H9 (cell line): ENCODE results near the gene PFKFB2. TPM values are rescaled to one million over a fixed set of nuclear protein-coding genes. Genes with fewer than 3 reads are reported as not detected.

ENCODE experiments used
- DNase-seq: peaks from one replicate; pipeline ENCODE4 v3.0.0-alpha.2; 2017
- H2AFZ ChIP-seq: one replicate; pipeline ENCODE4 v1.6.1; 2013; ENCODE audit warnings: mild to moderate bottlenecking, low read length, control low read depth, moderate library complexity
- H2AK5ac ChIP-seq: 2 replicates; pipeline ENCODE4 v1.6.1; 2013; ENCODE audit warnings: low read length, control low read depth, mixed read lengths; ENCODE audit not compliant: insufficient read length
- H2BK120ac ChIP-seq: one replicate; pipeline ENCODE4 v1.6.1; 2013; ENCODE audit warnings: low read depth, mild to moderate bottlenecking, low read length, control low read depth, inconsistent platforms; ENCODE audit not compliant: poor library complexity, severe bottlenecking
- H2BK12ac ChIP-seq: 2 replicates; pipeline ENCODE4 v1.6.1; 2013; ENCODE audit warnings: low read length, control low read depth, mixed read lengths, low read depth; ENCODE audit not compliant: insufficient read length
- H2BK15ac ChIP-seq: 2 replicates; pipeline ENCODE4 v1.6.1; 2013; ENCODE audit warnings: low read depth, low read length, control low read depth
- H2BK20ac ChIP-seq: one replicate; pipeline ENCODE4 v1.6.1; 2013; ENCODE audit warnings: low read depth, mild to moderate bottlenecking, low read length, control low read depth, inconsistent platforms; ENCODE audit not compliant: poor library complexity, severe bottlenecking
- H2BK5ac ChIP-seq: 2 replicates; pipeline ENCODE4 v1.6.1; 2013; ENCODE audit warnings: low read length, control low read depth, mixed read lengths; ENCODE audit not compliant: insufficient read length
- H3K14ac ChIP-seq: 2 replicates; pipeline ENCODE4 v1.6.1; 2013; ENCODE audit warnings: low read length, control low read depth; ENCODE audit not compliant: insufficient read depth
- H3K18ac ChIP-seq: 2 replicates; pipeline ENCODE4 v1.6.1; 2013; ENCODE audit warnings: low read depth, mild to moderate bottlenecking, mixed read lengths, low read length, control low read depth; ENCODE audit not compliant: insufficient read length
- H3K23ac ChIP-seq: 2 replicates; pipeline ENCODE4 v1.6.1; 2013; ENCODE audit warnings: low read length, control low read depth, mixed read lengths, low read depth; ENCODE audit not compliant: insufficient read length
- H3K23me2 ChIP-seq: 2 replicates; pipeline ENCODE4 v1.6.1; 2013; ENCODE audit warnings: low read depth, mild to moderate bottlenecking, mixed read lengths, low read length, control low read depth; ENCODE audit not compliant: insufficient read length, poor library complexity, severe bottlenecking
- H3K27ac ChIP-seq: 2 replicates; pipeline ENCODE4 v1.5.1; 2013; ENCODE audit warnings: low read length, control low read depth, mixed read lengths, low read depth; ENCODE audit not compliant: insufficient read length
- H3K27me3 ChIP-seq: 2 replicates; pipeline ENCODE4 v1.6.1; 2013; ENCODE audit warnings: low read length, control low read depth, inconsistent platforms; ENCODE audit not compliant: insufficient read depth
- H3K4ac ChIP-seq: 2 replicates; pipeline ENCODE4 v1.6.1; 2013; ENCODE audit warnings: low read depth, mild to moderate bottlenecking, control low read depth, inconsistent platforms, low read length, moderate library complexity
- H3K4me1 ChIP-seq: 2 replicates; pipeline ENCODE4 v1.6.1; 2013; ENCODE audit warnings: low read length, control low read depth, inconsistent platforms; ENCODE audit not compliant: insufficient read depth
- H3K4me2 ChIP-seq: 2 replicates; pipeline ENCODE4 v1.6.1; 2013; ENCODE audit warnings: low read length, control low read depth, mixed read lengths; ENCODE audit not compliant: insufficient read length, insufficient read depth
- H3K56ac ChIP-seq: 2 replicates; pipeline ENCODE4 v1.6.1; 2013; ENCODE audit warnings: low read depth, mild to moderate bottlenecking, mixed read lengths, low read length, control low read depth; ENCODE audit not compliant: insufficient read length
- H3K79me1 ChIP-seq: 2 replicates; pipeline ENCODE4 v1.6.1; 2013; ENCODE audit warnings: low read depth, mild to moderate bottlenecking, moderate library complexity, low read length, control low read depth, inconsistent platforms; ENCODE audit not compliant: insufficient read depth, poor library complexity, severe bottlenecking
- H3K79me2 ChIP-seq: 2 replicates; pipeline ENCODE4 v1.6.1; 2013; ENCODE audit warnings: low read length, control low read depth, inconsistent platforms; ENCODE audit not compliant: insufficient read depth
- H3K9ac ChIP-seq: 2 replicates; pipeline ENCODE4 v1.6.1; 2013; ENCODE audit warnings: low read length, control low read depth, mixed read lengths; ENCODE audit not compliant: insufficient read length; ENCODE audit errors: extremely low read depth
- H3K9me3 ChIP-seq: one replicate; pipeline ENCODE4 v1.6.1; 2013; ENCODE audit warnings: low read depth, low read length, inconsistent platforms; ENCODE audit not compliant: control insufficient read depth
- H3T11ph ChIP-seq: one replicate; pipeline ENCODE4 v1.6.1; 2013; ENCODE audit warnings: mild to moderate bottlenecking, low read length, control low read depth, inconsistent platforms
- H4K20me1 ChIP-seq: one replicate; pipeline ENCODE4 v1.6.1; 2013; ENCODE audit not compliant: control insufficient read depth, insufficient read length, insufficient read depth
- H4K5ac ChIP-seq: 2 replicates; pipeline ENCODE4 v1.6.1; 2013; ENCODE audit warnings: low read depth, mild to moderate bottlenecking, mixed read lengths, low read length, control low read depth; ENCODE audit not compliant: insufficient read length
- H4K8ac ChIP-seq: replicated peaks from 2 replicates; pipeline ENCODE4 v1.6.1; 2013; ENCODE audit warnings: low read length, control low read depth, mixed read lengths, low read depth; ENCODE audit not compliant: insufficient read length
- H4K91ac ChIP-seq: 2 replicates; pipeline ENCODE4 v1.6.1; 2013; ENCODE audit warnings: low read depth, mild to moderate bottlenecking, moderate library complexity, mixed read lengths, low read length, control low read depth; ENCODE audit not compliant: insufficient read length
- H3K27ac Mint-ChIP-seq, 3 experiments: 2 replicates in 2 of 3; 3 replicates in 1 of 3; pipeline ENCODE4 v1.8.0; 2020 to 2021; ENCODE audit warnings: mixed read lengths in 3 of 3, mild to moderate bottlenecking in 1 of 3, moderate library complexity in 1 of 3
- H3K27me3 Mint-ChIP-seq: 2 replicates; pipeline ENCODE4 v1.8.0; 2021; ENCODE audit warnings: low read depth, mild to moderate bottlenecking, moderate library complexity, mixed read lengths
- H3K36me3 Mint-ChIP-seq, 3 experiments: 2 replicates in 2 of 3; 3 replicates in 1 of 3; pipeline ENCODE4 v1.8.0; 2020 to 2021; ENCODE audit warnings: low read depth in 3 of 3, mixed read lengths in 3 of 3; ENCODE audit not compliant: insufficient read depth in 1 of 3
- H3K4me1 Mint-ChIP-seq, 2 experiments: 2 replicates each; pipeline ENCODE4 v1.8.0; 2020; ENCODE audit warnings: mixed read lengths in 2 of 2
- H3K4me3 Mint-ChIP-seq, 2 experiments: 2 replicates in 1 of 2; 3 replicates in 1 of 2; pipeline ENCODE4 v1.8.0; 2020 to 2021; ENCODE audit warnings: mild to moderate bottlenecking in 2 of 2, mixed read lengths in 2 of 2, moderate library complexity in 1 of 2
- H3K9me3 Mint-ChIP-seq, 2 experiments: 2 replicates in 1 of 2; 3 replicates in 1 of 2; pipeline ENCODE4 v1.8.0; 2020; ENCODE audit warnings: mild to moderate bottlenecking in 2 of 2, mixed read lengths in 2 of 2, moderate library complexity in 1 of 2
- WGBS: extraction: QIAGEN DNeasy Blood & Tissue Kit; methylation state at CpG from one replicate; pipeline ENCODE4 v1.1.7; 2013; ENCODE audit warnings: missing lambda C conversion rate, low lambda C conversion rate, mixed read lengths; ENCODE audit not compliant: insufficient read length; ENCODE audit errors: extremely low coverage; 5-methylcytosine and 5-hydroxymethylcytosine counted together
- total RNA-seq: library from RNA; stranded (reverse); gene quantifications from 2 replicates; pipeline ENCODE4 v1.2.1, GENCODE V29; 2021
- TF ChIP-seq, protein P1 (sequence below): fragments of 200-600 bp; sonication (generic); conservative IDR thresholded peaks from 3 replicates; pipeline ENCODE4 v1.8.0; 2021; ENCODE audit warnings: antibody characterized with exemption, mild to moderate bottlenecking

Gene PFKFB2
- total RNA-seq, 1 experiment from 2014 or later, result 14.6 TPM

DNA sequence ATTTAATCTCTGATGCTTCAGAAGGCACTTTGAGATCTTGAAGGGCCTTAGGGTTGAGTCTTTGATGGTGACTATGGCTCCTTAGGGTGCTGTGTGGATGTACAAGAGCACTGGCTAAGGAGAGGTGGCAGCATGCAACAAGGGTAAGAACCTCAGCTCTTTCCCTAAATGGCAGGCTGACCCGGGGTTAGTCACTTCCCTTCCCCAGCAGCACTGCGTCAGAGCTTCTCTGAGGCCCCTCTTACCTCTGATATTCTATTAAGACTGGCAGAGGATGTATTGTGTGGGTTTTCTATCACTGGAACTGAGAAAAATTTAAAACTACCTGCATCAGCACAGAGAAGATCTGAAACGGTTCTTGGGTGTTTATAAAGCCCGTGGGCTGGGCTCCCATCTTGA lies 32.4 kb upstream of the PFKFB2 start:
- Histone ChIP-seq H3K56ac (no peak overlapping the region), H2BK5ac (no peak overlapping the region), H2BK15ac (no peak overlapping the region), H2AK5ac (no peak overlapping the region), H2BK12ac (no peak overlapping the region), H3K4me2 (no peak overlapping the region), H2AFZ (no peak overlapping the region), H3K23me2 (no peaks in the 10 kb centered on the region), H3K27ac (no peak overlapping the region), H3K9me3 (no peaks in the 10 kb centered on the region), H3K9ac (no peak overlapping the region), H3K18ac (no peak overlapping the region), H2BK20ac (no peak overlapping the region), H3K79me2 (no peaks in the 10 kb centered on the region), H3K4ac (no peak overlapping the region), H3T11ph (no peak overlapping the region), H4K20me1 (no peaks in the 10 kb centered on the region), H4K5ac (no peak overlapping the region), H3K27me3 (no peaks in the 10 kb centered on the region), H4K91ac (no peak overlapping the region), H3K4me1 (peaks cover 3% of the 10 kb centered on the region; the same call in 1 of the 2 replicates), H4K8ac (no peak overlapping the region), H3K23ac (no peak overlapping the region), H3K79me1 (no peaks in the 10 kb centered on the region), H3K14ac (no peak overlapping the region), H2BK120ac (no peak overlapping the region)
- no peaks in the 10 kb centered on the region for H3K9me3 Mint-ChIP-seq
- no CpG with 5 or more reads among the region's 4 CpGs for WGBS
- peaks cover 0 to 2% (median 0%) of the 10 kb centered on the region in 3 experiments; a peak in 1 of 7 replicates for H3K36me3 Mint-ChIP-seq
- no peak for DNase-seq
- peaks cover 16% of the 10 kb centered on the region for H3K27me3 Mint-ChIP-seq
- peak overlapping the region in 1 of 3 experiments; percentile 59; a peak in 1 of 7 replicates for H3K27ac Mint-ChIP-seq
- TF ChIP-seq, protein P1, sequence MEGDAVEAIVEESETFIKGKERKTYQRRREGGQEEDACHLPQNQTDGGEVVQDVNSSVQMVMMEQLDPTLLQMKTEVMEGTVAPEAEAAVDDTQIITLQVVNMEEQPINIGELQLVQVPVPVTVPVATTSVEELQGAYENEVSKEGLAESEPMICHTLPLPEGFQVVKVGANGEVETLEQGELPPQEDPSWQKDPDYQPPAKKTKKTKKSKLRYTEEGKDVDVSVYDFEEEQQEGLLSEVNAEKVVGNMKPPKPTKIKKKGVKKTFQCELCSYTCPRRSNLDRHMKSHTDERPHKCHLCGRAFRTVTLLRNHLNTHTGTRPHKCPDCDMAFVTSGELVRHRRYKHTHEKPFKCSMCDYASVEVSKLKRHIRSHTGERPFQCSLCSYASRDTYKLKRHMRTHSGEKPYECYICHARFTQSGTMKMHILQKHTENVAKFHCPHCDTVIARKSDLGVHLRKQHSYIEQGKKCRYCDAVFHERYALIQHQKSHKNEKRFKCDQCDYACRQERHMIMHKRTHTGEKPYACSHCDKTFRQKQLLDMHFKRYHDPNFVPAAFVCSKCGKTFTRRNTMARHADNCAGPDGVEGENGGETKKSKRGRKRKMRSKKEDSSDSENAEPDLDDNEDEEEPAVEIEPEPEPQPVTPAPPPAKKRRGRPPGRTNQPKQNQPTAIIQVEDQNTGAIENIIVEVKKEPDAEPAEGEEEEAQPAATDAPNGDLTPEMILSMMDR, result no peak
- H3K4me3 Mint-ChIP-seq, result no peak overlapping the region
- H3K4me1 Mint-ChIP-seq, result peaks cover 12% of the 10 kb centered on the region in 2 experiments
